GM18502 (cell line): ENCODE measurements around the gene TRIM68.

ENCODE experiments used
- ATAC-seq: cut with Tn5 transposase; IDR thresholded peaks from one replicate; pipeline ENCODE4 v1.9.1; 2021; ENCODE audit warnings: mild to moderate bottlenecking; ENCODE audit not compliant: unreplicated experiment, poor library complexity

TRIM68 gene, protein sequence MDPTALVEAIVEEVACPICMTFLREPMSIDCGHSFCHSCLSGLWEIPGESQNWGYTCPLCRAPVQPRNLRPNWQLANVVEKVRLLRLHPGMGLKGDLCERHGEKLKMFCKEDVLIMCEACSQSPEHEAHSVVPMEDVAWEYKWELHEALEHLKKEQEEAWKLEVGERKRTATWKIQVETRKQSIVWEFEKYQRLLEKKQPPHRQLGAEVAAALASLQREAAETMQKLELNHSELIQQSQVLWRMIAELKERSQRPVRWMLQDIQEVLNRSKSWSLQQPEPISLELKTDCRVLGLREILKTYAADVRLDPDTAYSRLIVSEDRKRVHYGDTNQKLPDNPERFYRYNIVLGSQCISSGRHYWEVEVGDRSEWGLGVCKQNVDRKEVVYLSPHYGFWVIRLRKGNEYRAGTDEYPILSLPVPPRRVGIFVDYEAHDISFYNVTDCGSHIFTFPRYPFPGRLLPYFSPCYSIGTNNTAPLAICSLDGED

DNA sequence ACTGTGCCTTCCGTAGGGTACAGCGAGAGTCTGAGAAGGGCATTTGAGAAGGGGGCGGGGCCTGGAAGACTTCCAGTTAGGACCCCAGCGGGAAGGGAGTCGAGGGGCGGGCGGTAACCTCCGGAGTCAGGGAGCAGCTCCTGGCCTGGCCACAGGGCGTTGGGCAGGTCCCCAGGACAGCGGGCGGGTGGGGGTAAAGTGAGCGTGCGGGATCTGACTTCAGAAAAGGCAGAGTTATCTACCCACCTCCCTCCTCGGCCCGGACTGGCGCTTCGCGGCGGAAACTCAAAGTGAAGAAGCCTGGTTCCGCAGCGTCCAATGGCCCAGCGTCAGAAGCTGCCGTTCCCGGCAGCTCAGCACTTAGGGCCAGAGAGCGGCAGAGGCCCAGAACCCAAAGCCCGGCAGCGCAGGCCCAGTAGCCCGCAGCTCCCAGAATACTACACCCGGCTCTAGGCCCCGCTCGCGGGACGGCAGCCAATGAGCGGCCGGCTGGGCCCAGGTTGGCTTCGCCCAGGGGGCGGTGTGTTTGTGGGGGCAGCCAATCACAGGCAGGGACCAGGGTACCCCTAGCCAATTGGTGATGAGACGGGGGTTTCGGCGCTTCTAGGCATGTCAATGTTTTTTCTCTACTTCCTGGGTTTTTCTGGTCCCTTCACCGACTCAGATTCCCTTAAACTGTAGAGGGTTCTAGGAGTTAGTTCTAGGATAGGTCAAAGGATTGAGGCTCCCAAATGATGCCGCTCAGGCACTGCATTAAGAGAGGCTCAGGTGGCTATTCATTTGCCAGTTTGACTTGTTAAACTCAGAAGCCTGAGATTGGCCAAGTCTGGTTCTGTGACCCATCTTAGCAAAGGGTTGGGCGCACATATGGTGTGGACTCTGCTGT lies at the start of gene TRIM68:
Gene TRIM68 (minus strand): TSS at position 451 of the 886 bp plus-strand sequence. CDS start 2,727 bp downstream, outside the sequence.
- ATAC-seq: peak; percentile 100

DNA sequence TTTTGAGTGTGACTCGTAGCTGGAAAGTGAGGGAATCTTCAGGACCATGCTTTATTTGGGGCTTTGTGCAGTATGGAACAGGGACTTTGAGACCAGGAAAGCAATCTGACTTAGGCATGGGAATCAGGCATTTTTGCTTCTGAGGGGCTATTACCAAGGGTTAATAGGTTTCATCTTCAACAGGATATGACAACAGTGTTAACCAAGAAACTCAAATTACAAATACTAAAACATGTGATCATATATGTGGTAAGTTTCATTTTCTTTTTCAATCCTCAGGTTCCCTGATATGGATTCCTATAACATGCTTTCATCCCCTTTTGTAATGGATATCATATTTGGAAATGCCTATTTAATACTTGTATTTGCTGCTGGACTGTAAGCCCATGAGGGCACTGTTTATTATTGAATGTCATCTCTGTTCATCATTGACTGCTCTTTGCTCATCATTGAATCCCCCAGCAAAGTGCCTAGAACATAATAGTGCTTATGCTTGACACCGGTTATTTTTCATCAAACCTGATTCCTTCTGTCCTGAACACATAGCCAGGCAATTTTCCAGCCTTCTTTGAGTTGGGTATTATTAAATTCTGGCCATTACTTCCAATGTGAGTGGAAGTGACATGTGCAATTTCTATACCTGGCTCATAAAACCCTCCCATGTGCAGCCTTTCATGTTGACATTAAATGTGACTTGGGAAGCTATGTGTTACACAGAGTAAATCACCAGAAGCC lies 46.8 kb upstream of the TRIM68 start:
- no peak for ATAC-seq

DNA sequence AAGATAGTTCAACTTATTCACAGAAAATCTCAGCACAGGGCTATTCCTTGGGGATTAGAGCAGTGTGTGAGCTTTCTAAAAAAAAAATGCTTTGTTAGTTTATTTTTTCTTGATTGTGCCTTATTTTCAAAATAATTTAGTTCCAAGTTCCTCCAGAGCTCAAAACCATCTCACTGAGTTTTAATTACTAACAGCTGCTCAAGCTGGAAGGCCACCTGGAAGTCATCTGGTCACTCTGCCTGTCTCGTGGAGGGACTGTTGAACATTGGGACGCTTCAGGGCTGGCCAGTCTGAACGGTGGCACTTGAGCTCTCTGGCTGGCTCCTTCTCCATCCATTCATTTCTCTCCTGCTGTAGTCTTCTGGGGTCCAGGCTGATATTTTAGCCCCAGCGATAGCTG lies 39.7 kb upstream of the TRIM68 start:
- no peak for ATAC-seq

DNA sequence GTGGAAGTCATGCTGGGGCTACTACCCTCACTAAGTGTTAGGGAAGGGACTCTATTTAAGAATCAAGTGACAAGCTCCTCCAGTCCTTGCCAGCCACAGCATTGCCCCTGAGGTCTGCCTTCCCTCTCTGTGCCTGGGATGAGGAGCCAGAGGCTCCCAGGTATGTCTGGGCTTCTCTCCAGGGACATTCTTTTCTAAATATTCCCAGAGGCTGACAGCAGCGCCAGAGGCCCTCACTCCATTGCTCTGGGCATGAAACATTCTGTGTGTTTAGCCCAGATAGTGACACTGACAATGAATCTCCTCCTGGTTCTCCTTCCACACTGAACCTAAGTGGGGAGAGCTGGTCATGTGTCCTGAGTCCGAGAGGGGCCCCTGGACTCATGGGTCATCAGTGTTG lies 37.9 kb upstream of the TRIM68 start:
- ATAC-seq: no peak

DNA sequence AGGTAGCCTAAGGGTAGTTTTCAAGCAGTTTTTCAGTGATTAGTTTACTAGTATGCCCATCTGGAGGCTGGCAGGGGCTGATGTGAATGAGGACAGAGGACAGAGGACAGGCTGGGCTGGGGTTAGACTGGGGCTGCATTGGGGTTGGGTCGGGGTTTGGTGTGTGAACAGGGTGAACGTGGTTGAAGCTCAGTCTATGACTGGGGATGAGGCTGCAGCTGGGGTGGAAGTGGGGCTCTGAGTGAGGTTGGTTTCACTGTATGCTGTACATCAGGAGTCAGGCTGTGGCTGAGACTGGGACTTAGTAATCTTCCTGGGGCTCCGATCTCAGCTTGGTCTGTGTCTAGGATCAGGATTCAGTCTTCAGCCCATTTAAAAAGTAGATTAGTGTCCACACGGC lies 36.2 kb upstream of the TRIM68 start:
- ATAC-seq: no peak

DNA sequence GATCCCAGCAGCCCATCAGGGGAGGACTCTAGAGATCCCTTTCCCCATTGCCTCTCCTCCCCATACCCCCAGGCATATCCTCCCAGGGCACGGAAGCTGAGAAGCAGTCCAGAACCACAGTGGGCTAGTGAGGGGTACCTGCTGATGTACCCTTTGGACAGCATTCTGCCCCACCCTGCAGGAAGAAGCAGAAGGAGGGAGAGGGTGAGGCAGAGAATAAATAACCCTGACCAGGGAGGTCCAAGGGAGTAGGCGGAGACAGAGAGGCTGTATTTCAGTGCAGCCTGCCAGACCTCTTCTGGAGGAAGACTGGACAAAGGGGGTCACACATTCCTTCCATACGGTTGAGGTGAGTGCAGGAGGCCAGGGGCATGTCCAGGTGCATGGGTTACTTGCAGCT lies 35.7 kb upstream of the TRIM68 start, which contains the start of gene OR51E1:
Gene OR51E1 (plus strand): TSS at position 301 of the 400 bp plus-strand sequence. CDS start 8,545 bp downstream, outside the sequence.
- ATAC-seq: no peak

DNA sequence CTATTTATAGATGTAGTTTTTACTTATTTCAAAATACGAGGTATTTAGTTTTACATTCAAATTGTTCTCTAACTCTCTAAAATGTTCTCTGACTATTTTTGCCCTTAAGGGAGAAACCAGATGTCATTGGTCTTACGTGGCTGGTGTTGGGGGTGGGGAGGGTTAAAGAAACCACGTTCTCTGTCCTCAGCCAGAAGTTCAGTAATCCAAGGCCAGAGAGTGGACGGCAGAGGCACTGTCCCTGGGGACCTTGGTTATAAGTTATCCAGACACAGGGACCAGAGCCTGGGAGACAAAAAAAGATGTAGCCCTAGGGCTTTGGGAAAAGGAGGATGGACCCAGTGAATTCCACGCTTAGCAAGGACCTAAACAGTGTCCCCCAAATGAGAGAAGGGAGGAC lies 35.0 kb upstream of the TRIM68 start:
- no peak for ATAC-seq

DNA sequence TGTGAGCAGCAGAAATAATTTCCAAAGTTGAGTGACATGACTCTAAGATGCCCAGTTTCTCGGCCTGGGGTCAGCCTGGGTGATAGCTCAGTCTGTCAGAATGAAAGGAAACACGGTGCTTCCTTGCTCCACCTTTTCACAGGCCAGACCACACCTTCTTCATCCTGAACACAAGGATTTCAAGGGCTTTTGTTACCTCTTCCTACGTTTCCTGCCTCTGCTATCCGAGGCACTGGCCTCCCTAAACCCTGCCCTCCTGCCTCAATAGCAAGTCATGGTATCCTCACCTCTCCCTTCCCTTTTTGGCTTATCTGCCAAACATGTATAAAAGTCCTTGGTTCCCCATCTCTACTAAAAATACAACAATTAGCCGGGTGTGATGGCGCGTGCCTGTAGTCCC lies 34.0 kb upstream of the TRIM68 start:
- ATAC-seq: no peak

DNA sequence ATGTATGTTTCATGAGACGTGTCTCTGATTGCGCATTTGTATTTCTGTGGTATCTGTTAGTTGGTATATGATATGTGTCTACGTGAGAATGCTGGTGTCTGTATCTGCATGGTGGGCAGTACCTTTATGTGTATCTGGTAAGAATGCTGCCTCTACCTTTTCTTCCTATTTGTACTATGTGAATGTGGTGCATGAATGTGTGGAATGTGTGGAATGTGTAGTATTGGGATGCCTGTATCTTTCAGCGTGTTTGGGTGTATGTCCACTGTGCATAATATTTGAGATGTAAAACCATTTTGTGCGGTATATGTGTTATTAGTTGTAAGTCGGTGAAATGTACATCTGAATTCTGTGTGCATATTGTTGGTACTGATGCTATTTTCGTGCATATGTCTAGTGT lies 33.5 kb upstream of the TRIM68 start:
- ATAC-seq: no peak

DNA sequence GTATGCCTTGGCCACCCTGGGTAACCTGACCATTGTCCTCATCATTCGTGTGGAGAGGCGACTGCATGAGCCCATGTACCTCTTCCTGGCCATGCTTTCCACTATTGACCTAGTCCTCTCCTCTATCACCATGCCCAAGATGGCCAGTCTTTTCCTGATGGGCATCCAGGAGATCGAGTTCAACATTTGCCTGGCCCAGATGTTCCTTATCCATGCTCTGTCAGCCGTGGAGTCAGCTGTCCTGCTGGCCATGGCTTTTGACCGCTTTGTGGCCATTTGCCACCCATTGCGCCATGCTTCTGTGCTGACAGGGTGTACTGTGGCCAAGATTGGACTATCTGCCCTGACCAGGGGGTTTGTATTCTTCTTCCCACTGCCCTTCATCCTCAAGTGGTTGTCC lies 31.9 kb upstream of the TRIM68 start:
- ATAC-seq: no peak

DNA sequence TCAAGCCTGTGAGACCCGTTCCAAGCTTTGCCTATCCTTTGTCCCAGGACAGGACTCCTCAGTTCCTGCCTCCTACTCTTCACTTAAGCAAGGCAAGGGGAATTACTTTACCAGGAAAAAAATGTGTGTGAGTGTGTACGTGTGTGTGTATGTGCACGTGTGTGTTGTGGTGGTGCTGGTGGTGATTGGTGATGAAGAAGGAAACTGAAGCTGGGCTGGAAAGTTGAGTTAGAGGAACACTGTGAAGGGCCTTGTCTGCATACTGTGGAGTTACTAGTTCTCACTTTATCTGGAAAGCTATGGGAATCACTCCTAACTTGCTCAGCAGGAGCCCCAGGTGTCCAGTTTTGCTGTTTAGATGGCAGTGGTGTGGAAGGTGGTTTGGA lies 29.6 kb upstream of the TRIM68 start:
- no peak for ATAC-seq

DNA sequence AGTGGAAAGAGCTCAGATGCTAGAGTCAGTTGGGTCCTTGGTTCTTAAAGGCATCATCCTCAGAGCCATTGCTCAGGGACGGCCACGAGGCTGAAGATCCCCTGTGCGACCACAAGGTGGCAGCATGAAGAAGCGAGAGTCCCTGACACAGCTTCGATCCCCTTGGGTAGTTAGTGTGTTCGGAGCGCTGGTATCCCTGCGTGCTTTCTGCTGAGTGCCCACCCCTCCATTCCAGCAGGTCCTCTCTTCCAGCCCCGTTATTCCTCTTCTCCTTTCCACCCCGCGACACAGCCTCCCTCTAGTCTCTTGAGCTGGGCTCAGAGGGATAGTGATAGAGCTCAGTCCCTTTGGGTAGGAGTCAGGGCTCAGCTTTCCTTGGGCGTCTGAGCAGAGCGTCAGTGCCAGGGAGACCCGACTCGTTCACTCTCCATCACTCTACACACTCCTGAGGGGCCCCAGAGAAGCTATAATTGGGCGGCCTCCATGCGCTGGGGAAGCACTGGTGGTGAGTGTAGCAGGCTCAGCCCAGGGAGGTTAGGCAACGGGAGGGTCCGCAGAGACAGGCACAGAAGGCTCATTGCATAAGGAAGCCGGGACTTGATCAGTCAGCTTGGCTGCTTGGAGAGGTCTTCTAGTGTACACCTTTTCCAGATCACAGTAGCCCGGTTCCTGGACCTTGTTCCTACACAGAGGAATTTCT lies 29.1 kb upstream of the TRIM68 start, which contains the start of gene OR51D1:
Gene OR51D1 (plus strand): TSS at position 516 of the 700 bp plus-strand sequence. CDS start 2,314 bp downstream, outside the sequence.
- ATAC-seq: peak; percentile 98

DNA sequence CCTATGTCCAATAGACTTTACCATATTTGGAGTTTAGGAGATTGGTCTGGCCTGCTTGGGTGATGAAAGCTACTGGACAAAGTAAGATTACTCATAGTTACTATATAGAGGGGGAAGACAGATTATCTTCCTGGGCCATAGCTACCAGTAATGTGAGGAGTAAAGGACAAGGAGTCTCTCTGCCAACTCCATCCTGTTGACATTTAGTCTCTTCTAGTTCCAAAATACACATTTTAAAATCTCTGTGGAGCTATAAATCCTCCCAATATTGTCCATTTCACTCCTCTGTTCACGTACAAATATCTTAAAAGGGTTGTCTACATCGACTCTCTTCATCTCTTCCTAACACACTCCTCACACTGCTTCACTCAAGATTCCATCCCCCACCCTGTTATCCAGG lies 28.1 kb upstream of the TRIM68 start:
- no peak for ATAC-seq

DNA sequence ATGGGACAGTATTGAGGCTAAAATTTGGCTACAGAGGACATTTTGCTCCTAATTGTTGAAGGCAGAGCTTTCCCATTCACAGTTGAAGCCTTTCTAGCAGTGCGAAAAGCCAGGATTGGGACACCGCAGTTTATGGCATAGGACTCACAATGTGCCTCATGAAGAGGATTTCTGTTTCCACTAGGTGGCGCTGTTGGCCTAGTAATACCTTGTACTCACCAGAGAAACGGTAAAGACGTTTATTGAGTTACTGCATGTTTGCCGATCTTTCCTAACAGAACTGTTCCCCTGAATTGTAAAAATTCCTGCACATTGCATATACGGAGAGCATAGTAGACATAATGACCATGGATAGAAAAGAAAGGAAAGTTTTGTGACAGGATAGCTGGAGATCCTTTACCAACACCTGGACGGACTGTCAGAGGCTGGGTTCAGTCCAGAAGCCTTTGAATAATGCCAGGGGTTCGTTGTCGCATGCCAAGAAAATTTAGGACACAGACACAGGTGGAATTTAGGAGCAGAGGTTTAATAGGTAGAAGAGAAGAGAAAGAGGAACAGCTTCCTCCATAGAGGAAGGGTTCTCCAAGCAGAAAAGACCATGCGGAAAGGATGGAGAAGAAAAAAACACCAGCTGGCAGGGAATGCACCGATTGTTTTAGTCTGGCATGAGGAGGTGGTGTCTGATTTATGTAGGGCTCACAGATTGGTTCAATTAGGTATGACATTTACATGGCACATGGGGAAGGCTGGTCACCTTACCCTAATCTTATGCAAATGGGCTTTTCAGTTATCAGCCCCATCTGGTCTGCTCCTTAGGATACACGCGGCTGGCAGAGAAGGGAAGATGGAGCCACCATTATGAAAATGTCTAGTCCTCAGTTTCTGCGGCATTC lies 18.4 kb upstream of the TRIM68 start:
- ATAC-seq: peak; percentile 67

DNA sequence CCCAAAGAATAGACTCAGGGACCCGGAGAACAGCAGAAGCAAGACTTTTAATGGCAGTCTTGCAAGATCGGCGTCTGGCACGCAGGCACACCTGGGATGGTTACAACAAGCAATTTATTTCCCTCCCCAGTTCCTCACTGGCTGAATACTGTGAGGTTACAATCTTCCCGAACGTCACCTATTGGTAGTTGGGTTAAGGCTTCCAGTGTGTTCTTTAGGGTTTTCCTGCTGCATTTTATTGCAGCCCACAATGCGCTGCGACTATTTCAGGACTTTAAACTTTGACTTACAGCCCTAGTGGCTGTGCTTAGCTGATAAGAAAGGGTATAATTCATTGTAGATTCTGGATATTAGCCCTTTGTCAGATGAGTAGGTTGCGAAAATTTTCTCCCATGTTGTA lies 11.5 kb upstream of the TRIM68 start:
- ATAC-seq: no peak

DNA sequence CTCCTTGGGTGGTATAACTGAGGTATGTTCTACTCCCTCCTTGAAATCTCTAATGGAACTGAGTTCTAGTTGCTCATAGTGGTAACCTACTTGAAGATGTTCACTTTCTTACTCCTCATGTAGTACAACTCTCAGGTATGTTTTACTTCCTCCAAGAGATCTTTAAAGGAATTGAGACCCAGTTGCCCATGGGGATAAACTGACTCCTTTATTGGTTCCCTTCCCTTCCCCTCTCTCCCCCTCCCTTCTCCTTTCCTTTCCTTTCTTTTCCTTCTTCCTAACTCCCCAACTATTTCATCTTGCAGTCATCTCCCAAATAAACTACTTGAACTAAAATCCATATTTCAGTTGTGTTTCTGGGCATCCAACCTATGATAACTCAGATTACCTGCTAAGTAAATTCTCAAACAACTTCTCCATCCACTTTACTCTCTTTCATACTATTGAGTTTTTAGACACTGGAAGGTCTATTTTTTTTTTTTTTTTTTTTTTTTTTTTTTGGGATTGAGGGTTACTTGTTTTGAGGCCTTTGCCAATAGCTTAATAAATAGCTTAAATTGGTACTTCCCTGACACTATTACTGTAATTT lies 7.9 kb upstream of the TRIM68 start:
- ATAC-seq: no peak

DNA sequence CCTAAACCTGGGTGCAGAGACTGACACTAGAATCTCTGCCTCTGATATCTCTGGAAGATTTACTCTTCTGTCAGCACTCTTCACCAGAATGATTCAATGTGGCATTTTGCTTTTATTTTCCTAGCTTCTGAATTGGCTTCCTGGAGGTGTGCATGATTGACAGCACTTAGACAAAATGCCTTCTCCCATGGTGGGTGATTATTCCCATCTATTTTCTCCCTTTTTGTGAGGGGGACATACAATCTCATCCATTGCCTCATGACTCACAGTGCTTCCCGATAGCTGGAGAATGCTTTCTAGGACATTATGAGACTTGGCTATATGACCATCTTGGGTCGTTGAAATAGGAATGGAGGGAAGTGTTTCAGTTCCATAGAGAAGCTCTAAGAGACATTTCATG lies 4.0 kb upstream of the TRIM68 start:
- ATAC-seq: no peak

DNA sequence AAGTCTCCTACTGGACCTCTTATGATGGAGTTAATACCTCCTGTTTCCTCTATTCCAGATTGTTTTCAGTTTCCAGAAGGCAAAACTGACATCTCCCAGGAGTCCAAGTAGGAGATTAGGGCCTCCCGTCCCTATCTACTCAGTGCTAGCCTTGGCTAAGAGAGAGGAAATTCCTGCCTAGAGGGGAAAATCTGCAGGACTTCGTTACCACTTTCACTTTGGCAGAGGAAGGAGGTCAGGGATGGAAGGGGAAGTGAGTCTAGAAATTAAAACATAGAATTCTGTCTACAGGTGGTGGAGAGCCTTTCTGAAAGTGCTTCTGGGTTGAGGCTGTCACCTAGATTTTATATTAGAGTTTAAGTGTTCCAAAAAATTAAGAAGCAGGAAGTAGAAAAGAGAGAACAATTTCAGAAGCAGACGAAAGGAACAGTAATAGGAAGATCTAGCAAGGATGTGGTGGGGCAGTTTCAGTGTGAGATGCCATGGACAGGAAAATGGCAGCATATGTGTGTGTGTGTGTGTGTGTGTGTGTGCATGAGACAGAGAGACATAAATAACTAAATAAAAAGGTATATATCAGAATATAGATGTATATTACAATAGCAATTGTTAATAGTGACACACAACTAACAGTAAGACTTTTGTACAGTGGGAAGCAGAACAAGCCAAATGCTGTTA lies 2.4 kb upstream of the TRIM68 start:
- ATAC-seq: no peak
